GM19193 (cell line): ENCODE results near the gene RBM15.
A peak's percentile ranks its signal among the peaks of the same experiment; 100 is the strongest.

ENCODE experiments used
- POLR2A ChIP-seq: IDR thresholded peaks from 4 replicates; pipeline ENCODE4 v1.6.1; 2011; ENCODE audit not compliant: insufficient read depth, insufficient read length; ENCODE audit errors: extremely low read depth

RBM15 gene

GRCh38 chr1:110356379-110356778, 17.2 kb downstream of the RBM15 start:
- TF ChIP-seq POLR2A = no peak

- TF ChIP-seq POLR2A = no peak
These were observed 21.3 kb downstream of the RBM15 start for GRCh38 chr1:110360431-110360830.

DNA sequence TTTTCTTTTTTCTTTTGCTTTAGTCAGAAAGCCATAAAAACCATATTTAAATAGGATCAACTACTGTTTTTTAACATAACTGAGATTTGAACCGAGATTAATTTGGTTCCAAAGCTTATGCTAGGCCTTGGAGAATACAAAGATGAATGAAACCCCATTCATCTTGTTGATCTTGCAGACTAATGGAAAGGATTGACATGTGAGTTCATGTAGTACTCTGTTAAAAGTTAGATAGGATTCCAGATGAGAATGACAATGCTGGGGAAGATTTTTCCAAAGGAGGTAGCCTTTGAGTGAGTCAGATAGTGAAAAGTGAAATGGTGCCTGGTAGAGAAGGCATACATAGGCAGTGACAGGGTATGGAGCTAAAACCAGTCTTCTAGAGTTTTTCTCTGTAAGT, 22.7 kb downstream of the RBM15 start:
- TF ChIP-seq POLR2A = no peak

DNA sequence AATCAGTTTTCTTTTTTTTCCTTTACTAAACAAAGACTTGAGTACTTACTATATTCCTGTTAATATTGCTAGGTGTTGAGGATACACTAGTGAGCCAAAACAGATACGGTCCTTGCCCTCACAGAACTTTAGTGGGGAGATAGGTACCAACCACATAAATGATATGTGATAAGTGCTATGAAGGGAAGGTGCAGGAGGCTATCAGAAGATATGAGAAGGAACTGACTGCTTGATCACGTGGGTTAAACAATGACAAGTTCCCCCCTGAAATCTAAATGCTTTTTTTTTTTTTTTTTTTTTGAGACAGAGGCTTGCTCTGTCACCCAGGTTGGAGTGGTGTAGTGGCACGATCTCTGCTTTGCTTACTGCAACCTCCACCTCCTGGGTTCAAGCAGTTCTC, 25.0 kb downstream of the RBM15 start:
- no peak for TF ChIP-seq POLR2A

DNA sequence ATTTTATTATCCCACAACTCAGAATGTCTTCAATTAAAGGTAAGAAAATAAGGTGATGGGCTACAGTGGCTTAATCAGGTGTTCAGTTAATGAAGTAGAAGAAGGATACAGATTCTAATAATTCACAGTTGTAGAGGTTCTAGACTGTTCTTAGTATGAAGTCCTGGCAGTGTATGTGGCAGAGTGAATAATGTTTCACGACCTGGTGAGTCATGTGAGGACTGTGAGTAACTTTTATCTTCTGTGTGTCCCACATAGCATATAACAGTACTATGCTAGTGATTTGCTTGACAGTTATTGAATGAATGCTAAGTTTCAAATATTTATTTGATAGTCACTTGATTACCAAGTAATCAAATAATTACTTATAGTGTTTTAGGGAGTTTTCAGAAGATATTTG, 31.6 kb downstream of the RBM15 start:
- TF ChIP-seq POLR2A = no peak

DNA sequence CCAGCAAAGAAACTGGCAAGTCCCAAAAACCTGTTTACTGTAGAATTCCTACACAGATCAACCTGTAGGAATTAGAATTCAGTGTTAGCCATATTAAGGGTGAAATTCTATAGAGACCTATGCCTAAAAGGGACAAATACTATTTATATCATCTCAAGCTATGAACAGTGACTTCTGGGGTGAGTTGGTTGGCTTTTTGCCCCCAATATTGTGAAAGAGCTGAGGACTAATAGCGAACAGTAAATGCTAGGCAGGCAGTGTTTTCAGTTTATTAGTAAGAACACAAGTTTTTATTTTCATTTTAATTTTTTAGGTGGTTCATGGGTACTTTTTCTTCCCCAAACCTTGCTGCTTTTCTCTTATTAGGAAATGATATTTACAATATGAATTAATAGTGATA, 36.3 kb downstream of the RBM15 start:
- no peak for TF ChIP-seq POLR2A

DNA sequence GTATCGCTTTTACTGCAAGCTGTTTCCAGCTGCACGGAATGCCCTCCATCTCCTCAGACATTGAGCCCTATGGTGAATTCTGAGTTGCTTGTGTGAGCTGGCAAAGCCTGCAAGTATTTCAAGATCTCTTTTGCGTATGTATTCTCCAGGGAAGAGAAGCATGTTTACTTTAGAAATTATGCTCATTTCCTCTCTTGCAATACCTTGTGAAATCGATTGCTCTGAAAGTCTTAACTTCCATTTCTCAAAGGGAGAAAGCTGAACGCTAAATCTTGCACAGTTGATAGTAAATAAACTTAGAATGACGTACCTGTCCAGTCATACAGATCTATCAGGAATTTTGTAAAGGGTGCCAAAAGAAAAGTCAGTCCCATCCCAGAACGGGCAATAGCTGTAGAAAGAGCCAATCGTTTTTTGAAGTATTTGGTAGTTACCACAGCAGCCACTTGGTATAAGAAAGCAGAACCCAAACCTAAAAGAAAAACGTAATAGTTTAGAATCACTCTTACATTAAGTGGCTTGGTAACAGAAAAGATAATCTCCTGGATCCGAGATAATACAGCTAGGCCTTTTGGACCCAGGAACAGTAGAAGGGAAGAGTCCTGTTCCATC, 41.6 kb downstream of the RBM15 start:
- no peak for TF ChIP-seq POLR2A

DNA sequence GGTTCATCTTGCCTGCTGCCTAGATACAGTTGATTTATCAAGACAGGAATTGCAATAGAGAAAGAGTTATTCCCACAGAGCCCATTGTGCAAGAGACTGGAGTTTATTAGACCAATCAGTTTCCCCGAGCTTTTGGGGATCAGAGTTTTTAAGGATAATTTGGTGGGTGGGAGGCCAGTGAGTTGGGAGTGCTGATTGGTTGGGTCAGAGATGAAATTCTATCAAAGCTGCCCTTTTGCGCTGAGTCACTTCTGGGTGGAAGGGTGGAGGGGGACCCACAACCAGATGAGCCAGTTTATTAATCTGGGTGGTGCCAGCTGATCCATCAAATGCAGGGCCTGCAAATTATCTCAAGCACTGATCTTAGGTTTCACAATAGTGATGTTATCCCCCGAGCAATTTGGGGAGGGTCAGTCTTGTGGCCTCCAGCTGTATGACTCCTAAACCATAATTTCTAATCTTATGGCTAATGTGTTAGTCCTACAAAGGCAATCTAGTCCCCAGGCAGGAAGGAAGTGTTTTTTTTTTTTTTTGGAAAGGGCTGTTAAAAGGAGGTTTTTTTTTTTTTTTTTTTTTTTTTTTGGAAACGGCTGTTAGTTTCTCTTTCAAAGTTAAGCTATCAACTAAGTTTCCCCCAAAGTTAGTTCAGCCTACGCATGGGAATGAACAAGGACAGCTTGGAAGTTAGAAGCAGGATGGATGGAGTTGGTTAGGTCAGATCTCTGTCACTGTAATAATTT, 44.2 kb downstream of the RBM15 start:
- no peak for TF ChIP-seq POLR2A

DNA sequence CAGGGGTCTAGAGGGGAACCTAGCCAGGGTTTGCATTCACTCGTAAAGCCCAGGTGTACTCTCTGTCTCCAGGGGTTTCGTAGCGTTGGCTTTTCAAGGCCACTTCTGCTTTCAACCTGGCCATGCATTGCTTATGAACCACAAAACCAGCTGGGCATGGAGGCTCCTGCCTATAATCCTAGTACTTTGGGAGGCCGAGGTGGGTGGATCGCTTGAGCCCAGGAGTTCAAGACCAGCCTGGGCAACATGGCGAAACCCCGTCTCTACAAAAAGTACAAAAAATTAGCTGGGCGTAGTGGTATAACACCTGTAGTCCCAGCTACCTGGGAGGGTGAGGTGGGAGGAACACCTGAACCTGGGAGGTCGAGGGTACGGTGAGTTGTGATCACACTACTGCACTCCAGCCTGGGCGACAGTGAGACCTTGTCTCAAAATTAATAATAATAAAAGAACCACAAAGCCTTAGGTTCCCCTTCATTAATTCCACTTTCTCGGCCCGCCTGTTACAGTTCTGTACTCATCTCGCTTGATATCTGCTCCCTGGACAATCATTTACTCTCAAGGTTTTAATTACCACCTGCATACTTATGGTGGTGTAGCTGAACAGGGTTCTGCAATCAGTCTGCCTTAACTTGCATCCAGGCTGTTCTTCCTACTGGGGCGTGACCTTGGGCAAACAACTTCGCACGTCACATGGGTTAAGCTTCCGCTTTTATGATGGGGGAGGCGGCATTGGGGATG, 45.6 kb downstream of the RBM15 start:
- peak; percentile 20 for TF ChIP-seq POLR2A

- TF ChIP-seq POLR2A = no peak
These were observed 46.2 kb downstream of the RBM15 start for GRCh38 chr1:110385369-110385768.

DNA sequence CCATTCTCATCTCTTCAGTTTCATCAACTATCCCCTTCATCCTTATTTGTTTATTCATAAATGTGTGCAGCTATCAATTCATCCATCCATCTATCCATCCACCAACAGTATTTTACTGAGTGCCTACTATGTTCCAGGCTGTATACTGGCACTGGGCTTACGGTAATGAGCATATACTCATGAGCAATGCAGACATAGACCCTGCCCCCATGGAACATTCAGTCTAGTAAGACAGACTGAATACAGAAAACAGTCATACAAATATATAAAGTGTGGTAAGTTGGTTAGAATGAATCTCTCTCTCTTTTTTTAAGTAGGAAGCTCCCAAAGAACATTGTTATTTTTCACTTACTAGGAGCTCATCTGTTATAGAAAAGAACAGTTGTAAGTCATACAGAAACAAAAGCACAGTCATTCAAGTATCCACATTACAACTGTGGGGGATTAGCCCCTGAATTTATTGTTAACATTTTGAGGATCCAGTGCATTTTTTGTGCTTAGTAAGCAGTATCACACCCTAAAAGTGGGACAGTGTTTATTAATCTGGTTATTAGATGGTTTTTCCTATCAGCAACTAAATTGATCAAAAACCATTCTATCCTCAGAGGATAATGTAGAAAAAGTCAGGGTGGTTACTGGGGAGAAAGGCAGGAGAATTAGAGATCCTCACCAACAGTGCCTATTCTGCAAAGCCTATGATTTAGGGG, 48.0 kb downstream of the RBM15 start:
- no peak for TF ChIP-seq POLR2A

DNA sequence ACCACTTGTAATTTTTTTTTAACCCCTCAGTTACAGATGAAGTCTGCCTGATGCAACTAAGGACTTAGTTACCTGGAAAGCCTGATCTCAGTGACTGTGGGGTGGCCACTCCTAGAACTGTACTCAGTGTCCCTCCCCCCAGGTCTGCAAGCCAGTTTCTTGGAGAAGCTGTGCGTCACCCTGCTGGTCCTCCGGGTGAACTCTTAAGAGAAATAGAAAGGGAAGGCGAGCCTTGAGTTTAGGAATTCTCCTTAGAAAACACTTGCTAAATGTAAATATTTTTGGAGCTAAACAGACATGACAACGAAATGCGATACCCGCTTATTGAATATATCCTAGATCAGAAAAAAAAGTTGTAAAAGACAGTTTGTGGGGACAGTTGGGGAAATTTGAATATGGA, 50.9 kb downstream of the RBM15 start:
- no peak for TF ChIP-seq POLR2A

DNA sequence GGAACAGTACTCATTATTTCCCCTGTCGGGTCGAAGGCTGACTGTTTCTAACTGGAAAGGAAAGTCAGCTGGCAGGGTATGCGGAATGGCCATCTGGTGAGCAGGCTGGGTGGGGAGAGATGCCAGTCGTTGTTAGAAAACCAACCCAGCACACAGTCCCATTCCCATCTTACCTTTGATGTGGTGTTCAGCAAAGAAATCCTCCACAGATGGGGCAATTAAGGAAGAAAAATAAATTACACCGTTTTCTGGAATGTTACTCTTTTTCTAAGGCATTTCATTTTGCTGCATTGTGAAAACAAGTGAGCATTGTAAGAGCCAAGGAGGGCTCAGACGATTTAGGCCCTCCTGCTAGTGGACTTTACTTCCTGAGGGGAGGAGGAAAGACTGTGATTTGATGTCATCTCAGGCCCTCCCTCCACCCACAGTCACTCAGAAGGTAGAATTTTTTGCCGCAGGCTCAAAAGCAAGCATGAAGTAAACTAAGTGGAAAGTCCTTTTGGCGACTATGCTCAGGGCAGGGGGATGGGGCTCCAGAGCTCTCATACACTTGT, 51.6 kb downstream of the RBM15 start, which contains the start of gene SLC16A4:
Gene SLC16A4 (minus strand): TSS at position 335 of the 554 bp plus-strand sequence. CDS start 1,703 bp downstream, outside the sequence.
- no peak for TF ChIP-seq POLR2A

GRCh38 chr1:110393286-110393685, 54.1 kb downstream of the RBM15 start:
- no peak for TF ChIP-seq POLR2A

- TF ChIP-seq POLR2A = no peak
These were observed 54.7 kb downstream of the RBM15 start for GRCh38 chr1:110393691-110394492.

DNA sequence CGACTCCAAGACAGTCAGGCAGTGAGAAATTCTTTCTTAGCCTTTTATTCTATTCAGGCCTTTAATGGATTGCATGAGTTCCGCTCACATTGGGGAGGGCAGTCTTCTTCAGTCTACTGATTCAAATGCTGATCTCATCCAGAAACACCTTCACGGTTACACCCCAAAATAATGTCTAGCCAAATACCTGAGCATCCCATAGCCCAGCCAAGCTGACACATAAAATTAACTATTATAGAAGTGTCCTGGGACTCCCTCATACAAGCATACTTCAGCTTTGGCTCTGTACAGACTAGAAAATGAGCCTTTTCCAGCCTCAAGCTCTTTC, 55.3 kb downstream of the RBM15 start:
- TF ChIP-seq POLR2A = no peak
